DOHH2 (cell line): ENCODE data around the gene NUP160.

Experiments used
- H3F3A ChIP-seq: fragments of 200-600 bp; sonication (generic), shearing (Covaris generic); 2 replicates; pipeline ENCODE4 v1.6.0; 2016; ENCODE audit warnings: antibody characterized with exemption, mild to moderate bottlenecking; ENCODE audit not compliant: control insufficient read depth, insufficient read depth
- H3K27ac ChIP-seq: fragments of 200-600 bp; sonication (generic); 2 replicates; pipeline ENCODE4 v1.5.1; 2014; ENCODE audit warnings: low read depth, mild to moderate bottlenecking, low read length, moderate library complexity
- H3K27me3 ChIP-seq: fragments of 200-600 bp; sonication (generic); 2 replicates; pipeline ENCODE4 v1.6.1; 2014; ENCODE audit warnings: mild to moderate bottlenecking, low read length, mixed read lengths; ENCODE audit not compliant: control insufficient read depth
- H3K36me3 ChIP-seq: fragments of 200-600 bp; sonication (generic); 2 replicates; pipeline ENCODE4 v1.6.1; 2014; ENCODE audit warnings: mild to moderate bottlenecking, low read length, moderate library complexity, mixed read lengths; ENCODE audit not compliant: control insufficient read depth
- H3K4me1 ChIP-seq: fragments of 200-600 bp; sonication (generic); 2 replicates; pipeline ENCODE4 v1.6.1; 2014; ENCODE audit warnings: mild to moderate bottlenecking, low read length, mixed read lengths; ENCODE audit not compliant: control insufficient read depth
- H3K4me2 ChIP-seq: fragments of 200-600 bp; sonication (generic); 2 replicates; pipeline ENCODE4 v1.6.0; 2014; ENCODE audit warnings: mild to moderate bottlenecking, low read length, moderate library complexity
- H3K4me3 ChIP-seq: fragments of 200-600 bp; sonication (generic); 2 replicates; pipeline ENCODE4 v1.5.1; 2014; ENCODE audit warnings: mild to moderate bottlenecking, low read length, mixed read lengths
- H3K79me2 ChIP-seq: fragments of 200-600 bp; sonication (generic); 2 replicates; pipeline ENCODE4 v1.6.1; 2014; ENCODE audit warnings: mild to moderate bottlenecking, low read length, mixed read lengths; ENCODE audit not compliant: control insufficient read depth
- H3K9me2 ChIP-seq: fragments of 200-600 bp; sonication (generic); replicated peaks from 2 replicates; pipeline ENCODE4 v1.6.1; 2014; ENCODE audit warnings: mild to moderate bottlenecking, low read length, mixed read lengths; ENCODE audit not compliant: control insufficient read depth
- H3K9me3 ChIP-seq: fragments of 200-600 bp; sonication (generic); 2 replicates; pipeline ENCODE4 v1.6.1; 2014; ENCODE audit warnings: antibody characterized with exemption, low read length, mixed read lengths; ENCODE audit not compliant: control insufficient read depth, insufficient read depth
- H4K20me1 ChIP-seq: fragments of 200-600 bp; sonication (generic); 2 replicates; pipeline ENCODE4 v1.6.0; 2014; ENCODE audit warnings: low read depth, mild to moderate bottlenecking, antibody characterized with exemption, low read length, moderate library complexity; ENCODE audit not compliant: control insufficient read depth, insufficient read depth
- CTCF ChIP-seq: fragments of 200-600 bp; sonication (generic); IDR thresholded peaks from one replicate; pipeline ENCODE4 v1.5.1; 2014; ENCODE audit warnings: antibody characterized with exemption, mild to moderate bottlenecking, low read depth, low read length; ENCODE audit not compliant: poor library complexity, severe bottlenecking
- EZH2phosphoT487 ChIP-seq: fragments of 200-600 bp; sonication (generic); IDR thresholded peaks from 2 replicates; pipeline ENCODE4 v1.6.1; 2017; ENCODE audit warnings: borderline replicate concordance, mild to moderate bottlenecking, antibody characterized with exemption, low read length, moderate library complexity, mixed read lengths

NUP160 gene

GRCh38 chr11:47857485-47857884, 9.3 kb upstream of the NUP160 start:
- no peaks in the 10 kb centered on the region for H3K79me2 ChIP-seq
- H3K9me2 ChIP-seq, result no peaks in the 10 kb centered on the region
- no peak for TF ChIP-seq CTCF
- no peak for TF ChIP-seq EZH2phosphoT487
- H3K4me3 ChIP-seq, result peak overlapping the region; percentile 14
- H3K36me3 ChIP-seq, result no peaks in the 10 kb centered on the region
- H3K4me2 ChIP-seq, result peak overlapping the region; percentile 67
- peaks cover 60% of the 10 kb centered on the region for H3K4me1 ChIP-seq
- peaks cover 32% of the 10 kb centered on the region for H3K27me3 ChIP-seq
- H3F3A ChIP-seq, result peaks cover 10% of the 10 kb centered on the region
- peak overlapping the region; percentile 65 for H3K27ac ChIP-seq
- H3K9me3 ChIP-seq, result no peaks in the 10 kb centered on the region
- H4K20me1 ChIP-seq, result no peaks in the 10 kb centered on the region; the same call in 1 of the 2 replicates

- Histone ChIP-seq H3K4me3 (no peak overlapping the region), H3K27ac (no peak overlapping the region), H3K27me3 (peaks cover 33% of the 10 kb centered on the region), H3K9me2 (no peaks in the 10 kb centered on the region), H3K79me2 (no peaks in the 10 kb centered on the region), H3K36me3 (no peaks in the 10 kb centered on the region), H3K4me2 (no peak overlapping the region), H3K4me1 (peaks cover 65% of the 10 kb centered on the region), H3F3A (peaks cover 12% of the 10 kb centered on the region), H3K9me3 (no peaks in the 10 kb centered on the region), H4K20me1 (peaks cover 10% of the 10 kb centered on the region; the same call in 1 of the 2 replicates)
- TF ChIP-seq CTCF, result no peak
- TF ChIP-seq EZH2phosphoT487, result no peak
Measured at GRCh38 chr11:47856186-47856585, 8.0 kb upstream of the NUP160 start.

DNA sequence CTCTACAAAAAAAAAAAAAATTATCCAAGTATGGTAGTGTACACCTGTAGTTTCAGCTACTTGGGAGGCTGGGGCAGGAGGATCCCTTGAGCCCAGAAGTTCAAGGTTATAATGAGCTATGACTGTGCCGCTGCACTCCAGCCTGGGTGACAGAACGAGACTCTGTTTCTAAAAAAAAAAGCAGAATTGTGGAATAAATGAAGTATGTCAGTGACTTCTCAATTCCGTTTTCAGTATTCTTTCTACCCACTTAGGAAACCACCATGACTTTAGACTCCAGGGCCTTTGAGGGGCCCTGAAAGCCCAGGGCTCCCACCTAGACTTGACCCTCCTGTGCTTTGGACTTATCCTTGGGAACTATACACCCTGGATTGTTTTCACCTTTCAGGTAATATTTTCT, 6.5 kb upstream of the NUP160 start:
- peak overlapping the region; percentile 18; the same call in 1 of the 2 replicates for H3K4me2 ChIP-seq
- no peak overlapping the region for H3K27ac ChIP-seq

More for the DNA sequence above, 6.5 kb upstream of the NUP160 start:
- peaks cover 25% of the 10 kb centered on the region for H3F3A ChIP-seq
- TF ChIP-seq EZH2phosphoT487, result no peak
- TF ChIP-seq CTCF, result no peak
- H3K27me3 ChIP-seq, result peaks cover 26% of the 10 kb centered on the region
- H3K4me1 ChIP-seq, result peaks cover 80% of the 10 kb centered on the region
- H3K4me3 ChIP-seq, result no peak overlapping the region
- no peaks in the 10 kb centered on the region for H3K36me3 ChIP-seq
- H3K79me2 ChIP-seq, result no peaks in the 10 kb centered on the region
- H4K20me1 ChIP-seq, result peaks cover 14% of the 10 kb centered on the region; the same call in 1 of the 2 replicates
- no peaks in the 10 kb centered on the region for H3K9me3 ChIP-seq
- no peaks in the 10 kb centered on the region for H3K9me2 ChIP-seq
